ENCODE measurements around the gene FXYD4.
A peak's percentile ranks its signal among the peaks of the same experiment; 100 is the strongest.

FXYD4 gene

DNA sequence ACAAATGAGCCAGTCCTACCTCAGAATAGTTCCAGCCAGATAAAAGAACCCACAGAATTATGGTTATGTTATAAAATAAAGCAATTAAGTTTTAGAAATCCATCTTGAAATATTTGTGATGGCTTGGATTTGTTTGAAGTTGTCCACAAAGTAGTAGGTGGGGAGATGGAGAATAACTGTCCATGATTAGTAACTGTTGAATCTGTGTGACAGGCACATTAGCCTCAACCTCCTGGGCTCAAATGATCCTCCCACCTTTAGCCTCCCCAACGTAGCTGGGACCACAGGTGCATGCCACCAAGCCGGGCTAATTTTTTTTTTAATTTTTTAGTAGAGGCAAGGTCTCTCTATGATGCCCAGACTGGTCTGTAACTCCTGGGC, 27.5 kb downstream of the FXYD4 start:
- no peak for DNase-seq

DNA sequence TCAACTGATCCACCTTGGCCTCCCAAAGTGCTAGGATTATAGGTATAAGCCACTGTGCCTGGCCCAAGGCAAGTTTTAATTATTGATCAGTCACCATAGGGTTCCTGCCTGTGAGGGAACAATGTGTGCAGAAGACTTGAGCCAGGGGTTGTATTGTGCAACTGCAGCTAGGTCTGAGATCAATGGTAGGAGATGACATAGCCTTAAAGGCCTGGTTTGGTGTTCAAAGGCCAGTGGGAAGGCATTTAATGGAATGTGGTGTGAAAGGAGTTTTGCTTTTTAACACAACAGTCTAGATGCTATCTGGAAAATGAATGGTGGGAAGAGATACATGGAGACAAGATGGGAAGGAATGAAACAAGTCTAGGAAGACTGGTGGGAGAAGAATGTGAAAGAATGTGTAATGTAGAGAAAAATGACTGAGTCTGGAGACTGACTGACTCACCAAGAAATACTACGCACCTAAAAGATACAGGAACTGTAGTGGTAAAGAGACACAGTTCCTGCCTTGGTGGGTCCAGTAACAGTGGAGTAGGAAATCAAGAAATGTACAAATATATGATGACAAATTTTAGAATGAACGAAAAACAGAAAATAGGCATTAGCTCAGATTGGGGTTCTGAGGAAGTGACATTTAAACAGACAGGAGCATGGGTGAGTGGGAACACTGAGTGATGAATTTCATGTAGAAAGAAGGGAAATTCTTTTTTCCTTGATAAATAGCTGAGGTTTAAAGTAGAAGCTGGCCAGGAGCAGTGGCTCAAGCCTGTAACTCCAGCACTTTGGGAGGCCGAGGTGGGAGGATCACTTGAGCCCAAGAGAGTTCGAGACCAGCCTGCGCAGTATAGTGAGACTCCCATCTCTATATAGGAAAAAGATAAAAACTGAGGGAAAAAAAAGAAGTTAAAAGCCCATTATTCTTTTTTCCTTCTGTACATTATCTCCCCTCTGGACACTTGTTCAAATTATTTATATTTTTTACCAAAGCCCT, 28.2 kb downstream of the FXYD4 start:
- no peak for DNase-seq

DNA sequence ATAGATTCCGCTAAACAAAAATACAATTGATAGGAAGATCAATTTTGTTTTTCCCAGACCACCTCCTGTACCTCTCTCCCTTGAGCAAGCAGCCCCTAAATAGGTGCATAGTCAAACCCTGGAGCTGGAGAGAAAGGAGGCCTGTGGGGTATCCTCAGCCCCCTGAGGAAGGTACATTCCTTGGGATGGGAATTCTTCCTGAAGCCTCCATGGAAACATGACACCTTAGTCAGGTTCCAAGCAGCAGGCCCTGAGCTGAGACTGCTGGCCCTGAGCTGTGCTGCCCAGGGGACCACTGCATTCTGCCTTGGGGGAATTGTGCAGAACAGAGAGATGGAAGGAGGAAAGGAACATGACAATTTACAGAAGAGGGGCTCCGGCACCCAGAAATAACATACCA, 30.2 kb downstream of the FXYD4 start:
- DNase-seq, result no peak

DNA sequence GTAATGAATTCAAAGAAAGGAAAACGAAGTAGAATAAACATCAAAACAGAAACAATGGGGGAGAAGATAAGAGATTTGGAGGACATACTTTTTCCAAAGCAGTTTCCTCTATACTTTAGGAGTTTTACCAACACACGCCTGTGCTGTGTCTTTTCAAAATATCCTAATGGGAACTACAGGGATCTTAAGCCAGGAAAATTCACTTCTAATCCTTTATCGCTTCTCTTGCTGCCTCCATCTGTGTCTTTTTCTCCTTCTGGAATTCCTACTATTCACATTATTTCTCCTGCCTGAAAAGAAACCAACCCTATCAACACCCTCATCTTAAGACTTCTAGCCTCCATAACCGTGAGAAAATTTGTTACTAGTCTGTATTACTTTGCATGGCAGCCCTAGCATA, 30.7 kb downstream of the FXYD4 start:
- DNase-seq, result no peak

DNA sequence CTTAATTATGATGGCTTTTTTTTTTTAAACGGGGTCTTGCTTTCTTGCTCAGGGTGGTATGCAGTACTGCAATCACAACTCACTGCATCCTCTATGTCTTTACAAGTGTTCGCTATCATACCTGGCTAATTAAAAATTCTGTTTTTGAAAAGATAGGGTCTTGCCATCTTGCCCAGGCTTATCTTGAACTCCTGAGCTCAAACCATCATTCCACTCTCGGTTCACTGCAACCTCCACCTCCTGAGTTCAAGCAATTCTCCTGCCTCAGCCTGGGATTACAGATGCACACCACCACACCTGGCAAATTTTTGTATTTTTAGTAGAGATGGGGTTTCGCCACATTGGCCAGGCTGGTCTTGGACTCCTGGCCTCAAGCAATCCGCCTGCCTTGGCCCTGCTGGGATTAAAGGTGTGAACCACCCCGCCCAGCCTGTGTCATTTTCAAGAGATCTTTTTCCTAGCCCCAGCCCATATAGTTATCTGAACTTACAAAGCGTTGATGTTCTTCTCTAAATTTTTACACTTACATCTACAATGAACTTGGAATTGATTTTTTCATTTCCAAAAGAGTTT, 31.5 kb downstream of the FXYD4 start:
- DNase-seq, result no peak

DNA sequence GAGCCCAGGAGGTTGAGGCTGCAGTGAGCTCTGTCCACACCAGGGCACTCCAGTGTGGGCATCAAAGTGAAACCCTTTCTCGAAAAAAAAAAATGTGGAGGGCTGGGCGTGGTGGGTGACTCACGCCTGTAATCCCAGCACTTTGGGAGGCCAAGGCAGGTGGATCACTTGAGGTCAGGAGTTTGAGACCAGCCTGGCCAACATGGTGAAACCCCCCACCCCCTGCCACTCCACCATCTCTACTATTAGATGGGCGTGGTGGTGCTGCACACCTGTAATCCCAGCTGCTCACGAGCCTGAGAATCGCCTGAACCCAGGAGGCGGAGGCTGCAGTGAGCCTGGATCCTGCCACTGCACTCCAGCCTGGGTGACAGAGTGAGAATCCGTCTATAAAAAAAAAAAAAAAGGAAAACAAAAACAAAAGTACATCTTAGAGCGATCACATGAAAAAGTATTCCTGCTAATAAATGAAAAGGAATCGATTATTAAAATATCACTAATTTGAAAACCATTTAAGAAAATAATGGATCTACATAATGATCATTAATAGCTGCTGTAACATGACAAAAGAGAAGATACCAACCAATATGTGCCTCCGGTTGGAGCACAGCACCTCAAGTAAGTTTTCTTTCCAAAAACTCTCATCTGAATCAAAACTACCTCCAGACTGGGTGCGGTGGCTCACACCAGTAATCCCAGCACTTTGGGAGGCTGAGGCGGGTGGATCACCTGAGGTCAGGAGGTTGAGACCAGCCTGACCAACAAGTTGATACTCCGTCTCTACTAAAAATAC, 32.7 kb downstream of the FXYD4 start:
- DNase-seq, result no peak

DNA sequence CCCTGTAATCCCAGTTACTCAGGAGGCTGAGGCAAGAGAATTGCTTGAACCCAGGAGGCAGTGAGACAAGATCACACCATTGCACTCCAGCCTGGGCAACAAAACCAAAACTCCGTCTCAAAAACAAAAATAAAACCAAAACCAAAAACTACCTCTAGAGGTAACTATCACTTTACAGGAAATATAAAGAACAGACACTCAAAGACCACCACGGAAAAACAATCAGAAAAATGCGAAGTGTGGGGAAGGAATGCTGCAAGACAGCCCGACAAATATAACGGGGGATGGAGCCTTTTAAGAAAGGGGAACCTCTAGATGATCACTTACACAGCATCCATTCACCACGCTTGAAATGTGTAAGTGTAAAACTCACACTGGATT, 33.3 kb downstream of the FXYD4 start:
- no peak for DNase-seq

DNA sequence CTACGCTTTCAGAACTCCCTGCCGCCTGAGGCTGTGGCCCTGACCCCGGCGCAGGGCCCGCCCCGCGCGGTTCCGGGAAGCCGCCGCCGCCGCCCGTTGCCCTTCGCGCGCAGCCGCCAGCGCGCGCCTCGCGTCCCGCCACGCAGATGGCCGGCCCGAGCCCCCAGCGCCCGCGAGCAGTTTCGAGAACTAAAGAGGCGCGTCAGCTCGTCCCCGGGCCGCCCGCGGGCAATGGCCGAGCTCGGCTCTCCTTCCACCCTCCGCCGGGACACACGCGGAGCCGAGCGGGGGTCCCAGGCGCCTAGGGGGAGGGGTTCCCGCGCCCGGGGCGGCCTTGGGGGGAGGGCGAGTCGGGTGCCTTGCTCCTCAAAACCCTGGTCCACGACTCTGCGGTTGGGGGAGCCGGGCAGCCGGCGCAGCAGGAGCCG, 35.7 kb downstream of the FXYD4 start:
- DNase-seq, result peak; percentile 20

DNA sequence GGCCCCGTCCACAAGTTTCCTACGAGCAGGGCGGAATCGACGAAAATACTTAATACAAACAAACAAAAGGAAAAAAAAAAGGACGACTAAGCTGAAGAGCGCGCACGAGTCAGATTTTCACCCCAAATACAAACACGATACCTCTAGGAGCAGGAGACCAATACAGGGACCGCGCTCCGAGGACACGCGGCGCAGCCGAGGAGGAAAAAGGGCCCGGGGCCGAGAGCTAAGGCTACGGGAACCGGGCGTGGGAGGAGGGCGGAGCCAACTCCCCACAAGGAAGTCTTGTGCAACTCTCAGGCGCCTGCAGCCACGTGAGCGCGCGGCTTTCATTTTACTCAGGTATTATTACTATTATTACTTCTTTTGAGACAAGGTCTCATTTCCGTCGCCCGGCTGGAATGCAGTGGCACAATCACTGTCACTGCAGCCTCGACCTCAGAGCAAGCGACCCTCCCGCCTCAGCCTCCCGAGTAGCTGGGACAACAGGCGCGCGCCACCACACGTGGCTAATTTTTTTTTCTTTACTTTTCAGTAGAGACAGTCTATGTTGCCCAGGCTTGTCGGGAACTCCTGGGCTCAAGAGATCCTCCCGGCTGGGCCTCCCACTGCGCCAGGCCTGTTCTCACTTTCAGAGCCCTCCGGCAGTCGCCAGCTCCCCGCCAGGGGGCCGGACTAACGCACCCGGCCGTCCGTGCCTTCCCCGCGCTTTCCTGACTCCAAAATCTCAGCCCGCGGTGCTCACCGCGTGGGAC, 36.3 kb downstream of the FXYD4 start:
- DNase-seq, result peak; percentile 64

DNA sequence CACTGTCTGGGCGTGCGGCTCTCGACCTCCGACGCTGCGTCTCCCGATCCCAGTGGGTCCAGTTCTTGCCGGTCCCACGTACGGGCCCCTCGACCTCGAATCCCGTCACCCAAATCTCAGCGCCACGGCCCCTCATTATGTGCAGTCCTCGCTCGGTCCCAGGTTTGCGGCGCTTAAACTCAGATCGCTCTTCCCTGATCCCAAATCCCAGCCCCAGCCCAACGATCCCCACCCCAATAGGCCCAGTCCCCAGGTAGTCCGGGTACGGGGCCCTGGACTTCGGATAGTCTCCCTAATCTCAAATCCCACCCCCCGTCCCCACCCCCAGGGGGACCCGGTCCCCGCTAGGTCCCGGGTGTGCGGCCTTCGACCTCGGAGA, 36.9 kb downstream of the FXYD4 start:
- DNase-seq, result no peak

DNA sequence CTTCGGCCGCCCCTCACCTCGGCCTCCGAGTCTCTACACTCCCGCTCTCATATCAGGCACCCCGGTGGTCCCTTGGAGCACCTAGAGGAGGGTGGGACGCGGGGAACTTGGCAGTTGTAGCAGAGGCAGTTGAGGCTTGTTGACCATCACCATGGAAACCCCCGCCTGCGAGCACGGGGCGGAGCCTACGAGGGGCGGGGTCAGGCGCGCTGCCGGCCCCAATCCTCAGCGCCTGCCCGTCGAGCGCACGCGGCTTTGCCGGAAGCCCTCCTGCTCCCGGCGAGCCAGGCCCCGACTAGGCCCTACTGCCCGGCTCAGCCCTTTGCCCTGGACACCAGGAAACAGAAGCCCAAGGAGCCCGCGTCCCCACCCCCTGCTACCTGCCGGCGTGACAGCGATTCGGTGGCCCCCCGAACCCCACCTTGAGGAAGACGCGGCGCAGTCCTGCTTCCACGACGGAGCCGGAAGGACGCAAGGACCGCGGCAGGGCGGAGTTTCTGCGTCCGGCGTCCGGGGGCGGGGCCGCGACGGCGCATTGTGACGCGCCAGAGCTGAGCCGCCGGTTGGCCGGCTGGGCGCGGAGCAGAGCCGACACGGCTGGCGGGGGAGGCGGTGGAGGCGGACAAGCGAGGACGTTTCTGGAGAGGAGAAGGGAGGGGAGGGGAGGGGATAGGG, 37.4 kb downstream of the FXYD4 start, which contains the start of gene HNRNPF:
HNRNPF (minus strand) TSS at position 477 of the 675 bp plus-strand sequence. CDS start 21,302 bp downstream, outside the sequence.
- DNase-seq, result peak; percentile 86

DNA sequence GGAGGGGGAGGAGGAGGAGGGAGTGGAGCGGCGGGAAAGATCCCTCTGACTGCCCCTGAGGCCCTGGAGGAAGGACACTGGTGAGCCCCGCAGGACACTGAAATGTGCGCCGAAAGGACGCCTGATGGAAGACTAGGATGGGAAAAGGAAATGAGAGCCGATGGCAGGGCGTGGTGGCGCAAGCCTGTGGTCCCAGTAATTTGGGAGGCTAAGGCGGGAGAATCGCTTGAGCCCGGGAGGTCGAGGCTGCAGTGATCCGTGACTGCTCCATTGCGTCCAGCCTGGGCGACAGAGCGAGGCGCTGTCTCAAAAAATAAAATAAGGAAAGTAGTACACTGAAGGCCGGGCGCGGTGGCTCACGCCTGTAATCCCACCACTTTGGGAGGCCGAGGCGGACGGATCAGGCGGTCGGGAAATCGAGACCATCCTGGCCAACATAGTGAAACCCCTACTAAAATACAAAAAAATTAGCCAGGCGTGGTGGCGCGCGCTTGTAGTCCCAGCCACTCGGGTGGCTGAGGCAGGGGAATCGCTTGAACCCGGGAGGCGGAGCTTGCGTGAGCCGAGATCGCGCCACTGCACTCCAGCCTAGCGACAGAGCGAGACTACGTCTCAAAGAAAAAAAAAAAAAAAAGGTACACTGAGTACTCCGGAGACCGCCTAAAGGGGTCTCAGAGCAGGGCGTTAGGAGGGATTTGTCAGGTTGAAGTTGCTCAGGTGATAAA, 38.1 kb downstream of the FXYD4 start:
- peak; percentile 33 for DNase-seq

DNA sequence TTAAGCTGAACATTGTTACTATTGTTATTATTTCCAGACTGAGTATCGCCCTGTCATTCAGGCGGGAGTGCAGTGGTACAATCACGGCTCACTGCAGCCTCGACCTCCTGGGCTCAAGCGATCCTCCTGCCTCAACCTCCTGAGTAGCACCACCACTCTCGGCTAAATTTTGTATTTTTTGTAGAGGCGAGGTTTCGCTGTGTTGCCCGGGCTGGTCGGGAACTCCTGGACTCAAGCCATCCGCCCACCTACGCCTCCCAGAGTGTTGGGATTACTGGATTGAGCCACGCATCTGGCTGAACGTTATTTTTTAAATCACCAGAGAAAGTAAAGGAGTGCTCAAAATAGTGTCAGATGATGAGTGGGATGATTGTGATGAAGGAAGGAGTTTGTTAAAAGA, 38.9 kb downstream of the FXYD4 start:
- DNase-seq, result no peak

DNA sequence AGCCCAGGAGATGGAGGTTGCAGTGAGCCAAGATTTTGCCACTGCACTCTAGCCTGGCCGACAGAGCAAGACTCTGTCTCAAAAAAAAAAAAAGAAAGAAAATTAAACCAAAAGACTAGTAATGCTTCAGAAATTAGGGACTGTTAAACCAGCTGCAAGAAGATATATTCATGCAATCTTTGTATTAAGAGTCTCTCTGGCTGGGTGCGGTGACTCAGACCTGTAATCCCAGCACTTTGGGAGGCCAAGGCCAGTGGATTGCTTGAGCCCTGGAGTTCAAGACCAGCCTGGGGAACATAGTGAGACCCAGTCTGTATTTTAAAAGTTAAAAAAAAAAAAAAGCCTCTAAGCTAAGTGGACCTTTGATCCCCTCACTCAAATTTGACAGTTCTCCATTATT, 40.1 kb downstream of the FXYD4 start:
- DNase-seq, result no peak

DNA sequence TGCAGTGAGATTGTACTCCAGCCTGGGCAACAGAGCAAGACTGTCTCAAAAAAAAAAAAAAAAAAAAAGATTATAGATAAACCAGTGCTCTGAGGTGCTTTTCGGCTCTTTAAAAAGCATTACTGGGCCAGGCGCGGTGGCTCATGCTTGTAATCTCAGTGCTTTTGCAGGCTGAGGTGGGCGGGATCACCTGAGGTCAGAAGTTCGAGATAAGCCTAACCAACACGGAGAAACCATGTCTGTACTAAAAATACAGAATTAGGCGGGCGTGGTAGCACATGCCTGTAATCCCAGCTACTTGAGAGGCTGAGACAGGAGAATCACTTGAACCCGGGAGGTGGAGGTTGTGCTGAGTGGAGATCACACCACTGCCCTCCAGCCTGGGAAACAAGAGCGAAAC, 44.1 kb downstream of the FXYD4 start:
- no peak for DNase-seq

DNA sequence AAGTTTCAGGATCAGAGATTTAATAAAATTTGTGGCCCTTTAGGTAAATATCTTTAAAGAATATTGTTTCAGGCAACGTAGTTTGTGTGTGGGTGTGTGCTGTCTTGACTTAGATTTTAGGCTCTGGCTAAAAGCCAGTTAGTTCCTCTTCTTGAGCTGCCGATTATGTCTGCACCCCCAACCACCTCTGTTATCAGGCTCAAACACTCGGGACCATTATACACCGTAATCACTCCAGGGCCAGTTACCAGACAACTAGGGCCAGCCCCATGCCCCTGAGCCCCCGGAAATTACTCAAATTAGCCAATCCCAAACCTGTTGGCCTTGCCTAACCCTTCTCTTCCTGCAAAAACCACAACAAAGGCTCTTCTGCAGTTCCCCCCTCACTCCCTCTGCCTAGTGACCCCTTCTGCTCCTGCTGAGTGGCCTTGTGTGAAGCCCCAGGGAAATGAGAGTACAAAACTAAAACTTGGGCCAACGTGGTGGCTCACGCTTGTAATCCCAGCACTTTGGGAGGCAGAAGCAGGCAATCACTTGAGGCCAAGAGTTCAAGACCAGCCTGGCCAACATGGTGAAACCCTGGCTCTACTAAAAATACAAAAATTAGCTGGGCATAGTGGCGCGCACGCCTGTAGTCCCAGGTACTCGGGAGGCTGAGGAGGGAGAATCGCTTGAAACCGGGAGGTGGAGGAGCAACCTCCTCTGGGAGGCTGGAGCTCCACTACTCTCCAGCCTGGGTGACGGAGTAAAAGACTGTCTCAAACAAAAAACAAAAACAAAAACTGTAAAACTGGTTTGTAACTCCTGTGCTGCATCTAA, 46.7 kb downstream of the FXYD4 start:
- DNase-seq, result no peak

DNA sequence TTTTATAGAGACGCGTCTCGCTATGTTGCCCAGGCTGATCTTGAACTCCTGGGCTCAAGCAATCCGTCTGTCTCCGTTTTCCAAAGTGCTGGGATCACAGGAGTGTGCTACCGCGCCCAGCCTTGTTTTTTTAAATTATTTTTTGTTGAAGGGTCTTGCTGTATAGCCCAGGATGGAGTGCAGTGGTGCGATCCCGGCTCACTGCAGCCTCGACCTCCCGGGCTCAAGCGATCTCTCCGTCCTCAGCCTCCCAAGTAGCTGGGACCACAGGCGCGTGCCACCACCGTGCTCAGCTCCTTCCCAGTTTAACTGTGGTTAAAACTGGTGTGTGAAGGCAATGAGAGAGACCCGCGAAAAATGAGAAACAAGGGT, 48.5 kb downstream of the FXYD4 start:
- DNase-seq, result no peak

DNA sequence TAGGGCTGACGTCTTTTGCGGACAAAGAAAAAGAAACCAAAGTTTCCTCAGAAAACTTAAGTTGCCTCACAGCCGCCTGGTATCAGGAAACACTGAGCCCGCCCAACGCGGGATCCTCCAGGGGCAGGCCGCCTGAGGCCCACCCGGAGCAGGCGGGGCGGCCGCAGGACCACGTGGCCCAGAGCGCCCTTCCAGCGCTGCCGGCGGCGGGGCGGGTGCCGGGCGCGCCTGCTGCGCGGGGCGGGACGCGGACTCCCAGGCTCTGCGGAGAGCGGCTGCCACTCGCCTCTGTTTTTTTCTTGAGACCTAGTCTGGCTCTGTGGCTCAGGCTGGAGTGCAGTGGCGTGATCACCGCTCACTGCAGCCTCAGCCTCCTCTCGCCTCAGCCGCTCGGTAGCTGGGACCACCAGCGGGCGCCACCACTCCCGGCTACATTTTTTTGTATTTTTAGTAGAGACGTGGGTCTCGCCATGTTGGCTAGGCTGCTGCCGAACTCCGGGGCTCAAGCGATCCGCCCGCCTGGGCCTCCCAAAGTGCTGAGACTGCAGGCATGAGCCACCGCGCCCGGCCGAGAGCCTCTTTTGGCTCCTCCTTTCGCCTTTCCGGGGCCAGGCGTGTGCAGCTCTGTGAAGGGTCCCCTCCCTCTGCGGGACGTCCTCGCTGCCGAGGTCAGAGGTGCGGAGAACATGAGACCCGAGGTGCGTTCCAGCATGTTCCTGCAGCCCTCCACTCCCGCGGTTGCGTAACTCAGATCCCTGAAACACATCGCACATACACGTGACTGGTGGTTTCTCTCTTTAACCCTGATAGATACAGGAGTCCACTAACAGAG, 49.1 kb downstream of the FXYD4 start:
- peak; percentile 32 for DNase-seq

DNA sequence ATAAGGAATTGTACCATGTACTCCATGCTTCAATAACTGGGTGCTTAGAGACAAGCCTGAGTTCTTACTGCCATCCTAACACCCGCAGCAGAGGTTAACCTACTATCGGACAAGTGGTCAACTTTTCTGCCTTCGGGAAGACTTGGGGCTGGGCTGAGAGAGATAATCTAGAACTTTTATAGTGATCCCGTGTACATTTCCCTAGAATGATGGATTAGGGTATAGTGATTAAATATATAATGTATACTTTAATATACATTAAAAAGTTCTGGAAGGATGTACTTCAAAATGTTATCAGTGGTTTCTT, 49.7 kb downstream of the FXYD4 start:
- DNase-seq, result no peak

DNA sequence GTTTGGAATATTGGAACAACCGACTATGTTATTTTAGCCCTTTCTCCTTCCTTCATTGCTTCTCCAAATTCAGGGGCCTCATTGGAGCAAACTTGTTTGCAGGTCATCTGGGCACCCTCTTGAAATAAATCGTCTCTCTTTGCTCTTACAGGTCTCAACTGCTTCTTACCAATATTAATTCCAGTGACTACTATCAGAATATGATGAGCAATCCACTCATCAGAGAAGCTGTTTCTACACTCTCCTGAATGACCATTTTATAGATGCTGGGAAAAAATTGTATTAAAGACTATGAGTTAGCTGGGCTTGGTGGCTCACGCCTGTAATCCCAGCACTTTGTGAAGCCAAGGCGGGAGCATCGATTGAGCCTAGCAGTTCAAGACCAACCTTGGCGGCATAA, 50.1 kb downstream of the FXYD4 start:
- no peak for DNase-seq

Data from COR-L47 (cell line).